Right cardiac atrium (tissue), 5 donors: Measurements from ENCODE around the gene USP53. TPM values are rescaled to one million over a fixed set of nuclear protein-coding genes. Genes with fewer than 3 reads are reported as not detected.

Experiments
- ATAC-seq, 2 donors: fragments of 200-7000 bp; cut with Tn5 transposase; one replicate each; pipeline versions ENCODE4 v1.8.0 to v1.9.1; 2020; ENCODE audit warnings: moderate library complexity in 2 of 2, mild to moderate bottlenecking in 1 of 2
- DNase-seq, 3 donors: peaks; one replicate each; pipeline ENCODE4 v3.0.0-alpha.2; 2020
- H3K27ac ChIP-seq: one replicate; pipeline ENCODE4 v1.5.1; 2013; ENCODE audit warnings: mild to moderate bottlenecking, low read length, control low read depth, moderate library complexity
- H3K27me3 ChIP-seq: one replicate; pipeline ENCODE4 v1.6.1; 2013; ENCODE audit not compliant: control insufficient read depth, insufficient read depth
- H3K4me1 ChIP-seq: one replicate; pipeline ENCODE4 v1.6.1; 2013; ENCODE audit warnings: low read length; ENCODE audit not compliant: control insufficient read depth, insufficient read depth
- H3K4me3 ChIP-seq: one replicate; pipeline ENCODE4 v1.5.1; 2013; ENCODE audit warnings: low read length, control low read depth
- H3K9me3 ChIP-seq: one replicate; pipeline ENCODE4 v1.6.1; 2013; ENCODE audit warnings: low read length; ENCODE audit not compliant: control insufficient read depth
- WGBS: extraction: QIAGEN DNeasy Blood & Tissue Kit; methylation state at CpG from one replicate; pipeline ENCODE4 v1.1.7; 2013; 5-methylcytosine and 5-hydroxymethylcytosine counted together
- intact Hi-C, 4 donors: fragments of 100-400 bp; cut with DNase I; formaldehyde crosslinking; loops; one replicate each; pipeline versions ENCODE4 v1.11.0 to v1.14.0; 2022 to 2023
- polyA plus RNA-seq: library from polyadenylated mRNA; stranded (reverse); fragments of 200-250 nt; gene quantifications from one replicate; pipeline ENCODE4 v1.2.3, GENCODE V29; 2013
- total RNA-seq, 4 donors: library from RNA; stranded (reverse); fragmentation: NEBNext Ultra II Directional; extraction: Animal tissue kit (Norgen Biotek cat#: 25700); gene quantifications; one replicate each; pipeline ENCODE4 v1.2.1, GENCODE V29; 2021
- donor health status: healthy with polysubstance abuse.
- donor health status: DM: no; HTN: yes; CAD: no.
- donor health status: DM: no; HTN: no; CAD: no.
- donor health status: DM: no; HTN: yes; CAD: no; lungs with severe emphysema.
- donor health status: DM: yes; HTN: yes; CAD: no.

Gene USP53
- total and polyA plus RNA-seq, 5 donors: 26.5 to 62.4 (median 50.2) TPM

DNA sequence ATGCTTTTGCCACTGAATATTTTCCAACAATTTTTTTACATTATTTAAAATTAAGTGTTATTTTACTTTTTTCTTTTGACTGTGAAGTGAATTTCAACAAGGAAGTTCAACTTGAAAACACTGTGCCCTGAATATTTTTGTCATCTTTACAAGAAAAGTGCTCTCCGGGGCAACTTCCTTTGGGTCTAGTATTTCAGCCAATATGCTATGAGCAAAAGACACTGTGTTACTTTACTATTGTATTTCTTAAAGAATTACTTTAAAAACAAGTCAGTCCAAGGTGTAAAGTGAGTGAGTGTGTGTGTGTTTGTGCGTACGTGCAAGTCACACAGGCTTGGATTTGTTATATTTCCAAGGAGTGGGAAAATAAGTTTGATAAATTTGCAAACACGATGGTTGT lies 7.6 kb upstream of the USP53 start:
- intact Hi-C loops: no loop called here
- Histone ChIP-seq H3K9me3 (no peaks in the 10 kb centered on the region), H3K27ac (peak overlapping the region; percentile 30), H3K27me3 (no peaks in the 10 kb centered on the region), H3K4me1 (peaks cover 2% of the 10 kb centered on the region), H3K4me3 (no peak overlapping the region)
- WGBS: 40% methylated on average over 4 of the region's 4 CpGs
- no peak for DNase-seq
- ATAC-seq: no peak

DNA sequence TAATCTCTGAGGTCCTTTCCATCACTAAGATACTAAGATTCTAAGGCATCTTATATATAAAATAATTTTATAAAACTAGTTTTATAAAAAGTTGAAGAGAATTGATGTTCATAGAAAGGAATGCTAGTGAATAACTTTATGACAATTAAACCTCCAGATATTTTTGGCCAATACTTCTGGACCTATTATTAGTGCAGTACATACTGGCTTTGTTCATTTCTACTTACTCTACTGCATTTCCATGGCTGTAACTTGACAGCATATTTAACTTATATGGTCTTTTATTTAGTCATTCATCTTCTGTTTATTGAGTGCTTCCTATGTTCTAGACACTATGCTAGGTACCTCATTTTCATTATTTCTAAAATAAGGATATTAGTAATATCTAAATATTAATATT lies 6.8 kb upstream of the USP53 start:
- intact Hi-C loops: no loop called here
- no peaks in the 10 kb centered on the region for H3K27me3 ChIP-seq
- H3K9me3 ChIP-seq: no peaks in the 10 kb centered on the region
- ATAC-seq (no peak), DNase-seq (no peak)
- peaks cover 2% of the 10 kb centered on the region for H3K4me1 ChIP-seq
- no peak overlapping the region for H3K27ac ChIP-seq
- H3K4me3 ChIP-seq: no peak overlapping the region

DNA sequence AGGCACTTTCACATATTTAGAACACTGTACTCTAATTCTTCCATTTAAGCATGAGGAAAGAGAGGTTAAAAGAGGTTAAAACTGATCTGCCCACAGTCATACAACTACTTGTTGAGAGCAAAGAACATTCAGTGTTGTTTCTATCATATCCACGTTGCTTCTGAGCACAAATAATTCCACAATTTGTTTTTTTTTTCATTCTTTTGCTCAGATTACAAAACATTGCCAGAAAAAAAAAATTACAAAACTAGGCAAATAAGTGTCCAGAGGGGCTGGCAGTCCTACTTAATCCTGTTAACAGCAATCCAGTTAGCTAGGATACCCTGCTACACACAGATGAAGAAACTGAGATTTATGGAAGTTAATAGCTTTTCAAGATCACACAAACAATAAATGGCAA lies 6.3 kb upstream of the USP53 start:
- intact Hi-C loops: no loop called here
- ATAC-seq (peak in 1 of 2 donors; percentile 86), DNase-seq (no peak)
- Histone ChIP-seq H3K9me3 (no peaks in the 10 kb centered on the region), H3K27me3 (no peaks in the 10 kb centered on the region), H3K27ac (no peak overlapping the region), H3K4me3 (no peak overlapping the region), H3K4me1 (peaks cover 2% of the 10 kb centered on the region)
- 26% methylated on average over 1 of the region's 1 CpG for WGBS

DNA sequence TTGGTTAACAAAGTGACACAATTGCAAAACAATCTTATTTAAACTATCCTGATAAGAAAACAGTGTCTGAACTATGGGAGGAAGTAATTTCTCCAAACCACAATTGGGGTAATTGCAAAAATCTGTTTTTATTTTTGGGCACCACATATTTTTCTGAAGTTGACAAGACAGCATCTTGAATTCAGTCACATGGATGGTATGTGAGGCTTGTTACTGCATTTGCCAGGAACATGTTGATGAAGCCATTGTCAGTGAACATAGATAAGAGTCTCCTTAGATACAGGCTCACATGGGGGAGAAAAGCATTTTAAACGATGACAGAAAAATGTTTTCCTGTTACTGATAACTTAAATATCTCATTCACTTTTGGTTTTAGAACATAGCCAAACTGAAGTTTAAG lies 5.5 kb upstream of the USP53 start:
- Histone ChIP-seq H3K27ac (no peak overlapping the region), H3K4me3 (no peak overlapping the region), H3K4me1 (peaks cover 2% of the 10 kb centered on the region), H3K9me3 (no peaks in the 10 kb centered on the region), H3K27me3 (no peaks in the 10 kb centered on the region)
- no peak for DNase-seq
- intact Hi-C loops: no loop called here
- peak; percentile 38 to 40 for ATAC-seq
- WGBS: 7% methylated on average over 1 of the region's 1 CpG

DNA sequence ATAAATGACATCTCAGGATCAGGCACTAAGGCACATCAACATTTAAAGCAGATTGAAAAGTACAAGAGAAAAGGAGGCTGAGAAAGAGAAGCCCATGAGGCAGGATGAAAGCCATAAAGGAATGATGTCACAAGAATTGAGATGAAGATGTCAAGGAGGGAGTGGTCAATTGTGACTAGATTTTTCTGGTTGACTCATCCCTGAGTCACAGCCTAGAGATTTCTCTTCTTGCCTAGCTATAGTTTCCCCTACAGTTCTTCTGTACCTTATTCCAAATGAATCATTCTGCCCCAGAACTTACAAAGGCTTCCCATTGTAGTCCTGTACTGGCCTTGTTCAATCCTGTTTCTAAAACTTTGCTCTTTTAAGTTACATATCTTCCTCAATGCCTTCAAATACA lies 3.4 kb upstream of the USP53 start:
- ATAC-seq (no peak), DNase-seq (no peak)
- no peak overlapping the region for H3K4me3 ChIP-seq
- no peaks in the 10 kb centered on the region for H3K27me3 ChIP-seq
- intact Hi-C loops: no loop called here
- H3K27ac ChIP-seq: no peak overlapping the region
- H3K9me3 ChIP-seq: no peaks in the 10 kb centered on the region
- H3K4me1 ChIP-seq: peaks cover under 1% of the 10 kb centered on the region

DNA sequence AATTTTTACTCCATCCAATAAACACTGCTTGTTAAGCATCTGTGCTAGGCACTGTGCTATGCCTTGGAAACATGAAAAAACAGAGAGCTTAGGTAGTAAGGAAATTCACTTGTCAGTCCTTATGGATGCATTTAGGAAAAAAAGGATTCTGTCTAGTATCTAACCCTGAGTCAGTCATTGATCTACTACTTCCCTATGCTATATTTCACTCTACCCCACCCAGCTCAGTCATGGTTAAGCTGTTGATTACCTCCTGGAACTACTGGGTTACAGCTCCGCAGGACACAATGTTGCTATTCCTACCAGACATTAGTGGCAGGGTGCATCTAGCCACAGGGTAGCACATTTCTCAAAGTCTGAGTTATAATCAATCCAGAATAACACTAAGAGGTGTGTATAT lies 2.9 kb upstream of the USP53 start:
- no peaks in the 10 kb centered on the region for H3K9me3 ChIP-seq
- no peaks in the 10 kb centered on the region for H3K4me1 ChIP-seq
- no peak overlapping the region for H3K4me3 ChIP-seq
- H3K27me3 ChIP-seq: no peaks in the 10 kb centered on the region
- DNase-seq: no peak
- H3K27ac ChIP-seq: peak overlapping the region; percentile 59
- WGBS: 90% methylated on average over 1 of the region's 1 CpG
- intact Hi-C loops: no loop called here
- no peak for ATAC-seq

DNA sequence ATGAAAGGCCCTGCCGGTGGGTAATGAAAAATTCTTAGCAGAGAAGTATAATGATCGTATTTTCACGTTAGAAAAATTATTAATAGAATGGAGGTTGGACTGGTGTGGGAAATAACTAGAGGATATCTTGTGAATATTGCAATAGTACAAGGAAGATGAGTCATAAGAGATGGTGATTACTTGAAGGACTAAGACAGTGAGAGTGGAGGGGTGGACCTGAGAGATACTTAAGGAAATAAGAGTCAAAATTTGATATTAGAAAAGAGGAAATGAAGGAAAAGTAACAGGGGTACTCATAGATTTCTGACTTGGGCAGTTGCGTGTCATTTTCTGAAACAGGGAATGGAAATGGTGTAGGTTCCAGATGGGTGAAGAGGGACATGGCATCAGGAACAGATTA lies 1.7 kb upstream of the USP53 start:
- H3K4me1 ChIP-seq: no peaks in the 10 kb centered on the region
- ATAC-seq: no peak
- intact Hi-C loops: no loop called here

DNA sequence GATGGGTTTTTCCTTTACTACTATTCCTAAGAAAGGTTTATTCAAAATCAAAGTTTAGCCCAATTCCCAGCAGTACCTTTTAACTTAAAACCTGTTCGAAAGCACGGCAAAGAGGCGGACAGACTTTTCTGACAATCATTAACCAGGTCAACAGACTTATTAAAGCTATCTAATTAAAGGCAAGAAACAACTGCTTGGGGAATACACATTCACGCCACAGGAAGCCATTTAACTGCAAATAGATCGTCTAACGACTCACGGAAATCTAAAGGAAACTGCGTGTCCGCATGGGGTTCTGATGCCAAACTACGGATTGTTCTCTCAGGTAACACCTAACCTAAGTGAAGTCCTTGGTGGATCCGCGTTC lies 663 bp upstream of the USP53 start:
- DNase-seq: no peak
- no peak for ATAC-seq
- Histone ChIP-seq H3K27me3 (no peaks in the 10 kb centered on the region), H3K4me3 (peak overlapping the region; percentile 75), H3K9me3 (no peaks in the 10 kb centered on the region), H3K4me1 (peaks cover 2% of the 10 kb centered on the region), H3K27ac (peak overlapping the region; percentile 88)
- 1% methylated on average over 12 of the region's 12 CpGs for WGBS
- intact Hi-C loops: no loop called here

More for the DNA sequence above, 1.7 kb upstream of the USP53 start:
- no peak overlapping the region for H3K27ac ChIP-seq
- no peak for DNase-seq
- H3K4me3 ChIP-seq: no peak overlapping the region
- WGBS: 81% methylated on average over 4 of the region's 4 CpGs
- no peaks in the 10 kb centered on the region for H3K9me3 ChIP-seq
- no peaks in the 10 kb centered on the region for H3K27me3 ChIP-seq

DNA sequence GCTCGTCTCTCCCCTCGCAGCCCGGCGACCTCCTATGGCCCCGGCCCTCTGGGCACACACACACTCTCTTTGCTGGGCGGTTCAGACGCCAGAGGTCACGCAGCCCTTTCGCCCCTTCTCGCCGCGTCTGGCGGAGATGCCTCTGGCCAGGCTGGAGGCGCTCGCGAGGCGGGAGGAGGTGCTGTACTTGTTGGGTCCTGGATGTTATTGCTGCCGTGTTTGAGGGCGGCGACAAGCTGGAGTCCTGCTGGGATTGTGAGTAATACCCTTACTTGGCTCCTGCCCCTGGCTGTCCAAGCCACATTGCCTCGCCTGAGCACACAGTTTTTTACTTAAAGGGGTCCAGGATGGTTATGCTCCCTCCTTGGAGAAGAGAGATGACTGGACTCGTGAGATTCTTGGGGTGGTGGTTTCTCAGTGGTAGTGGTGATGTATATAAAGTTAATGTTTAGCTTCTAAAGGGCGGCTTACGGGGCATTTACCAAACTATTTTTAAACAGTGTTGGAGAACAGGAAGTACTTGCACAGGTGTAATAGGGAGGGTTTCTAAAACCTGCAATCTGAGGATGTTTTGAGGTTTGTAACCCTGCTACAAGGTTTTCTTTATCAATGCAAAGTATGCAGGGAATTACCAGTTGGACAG lies 572 bp downstream of the USP53 start:
- WGBS: under 1% methylated on average over 24 of the region's 24 CpGs
- DNase-seq (peak; percentile 92 to 96 (median 95)), ATAC-seq (peak; percentile 94 to 95)
- intact Hi-C loops: no loop called here
- H3K27me3 ChIP-seq: no peaks in the 10 kb centered on the region
- peaks cover 2% of the 10 kb centered on the region for H3K4me1 ChIP-seq
- peak overlapping the region; percentile 75 for H3K4me3 ChIP-seq
- H3K27ac ChIP-seq: peak overlapping the region; percentile 88
- H3K9me3 ChIP-seq: no peaks in the 10 kb centered on the region

DNA sequence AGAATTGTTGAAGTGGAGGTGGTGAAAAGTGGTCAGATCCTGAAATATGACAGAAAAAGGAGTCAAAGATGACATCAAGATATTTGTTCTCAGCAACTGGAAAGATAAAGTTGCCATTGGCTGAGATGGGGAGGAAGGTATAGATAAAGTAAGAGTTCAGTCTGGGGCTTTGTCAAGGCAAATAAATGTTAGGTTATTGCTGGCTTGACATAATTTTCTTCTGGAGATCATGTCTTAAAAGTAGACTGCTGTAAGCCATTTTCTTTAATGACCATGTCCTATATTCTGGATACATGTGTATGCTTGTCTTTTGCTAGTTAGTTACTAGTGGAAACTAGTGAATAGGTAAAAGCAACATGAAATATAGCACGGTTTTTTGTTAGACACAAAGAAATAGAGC lies 5.6 kb downstream of the USP53 start:
- Histone ChIP-seq H3K9me3 (no peaks in the 10 kb centered on the region), H3K27ac (no peak overlapping the region), H3K4me1 (peaks cover 4% of the 10 kb centered on the region), H3K4me3 (no peak overlapping the region), H3K27me3 (no peaks in the 10 kb centered on the region)
- 95% methylated on average over 1 of the region's 1 CpG for WGBS
- no peak for DNase-seq
- intact Hi-C loops: no loop called here
- no peak for ATAC-seq

DNA sequence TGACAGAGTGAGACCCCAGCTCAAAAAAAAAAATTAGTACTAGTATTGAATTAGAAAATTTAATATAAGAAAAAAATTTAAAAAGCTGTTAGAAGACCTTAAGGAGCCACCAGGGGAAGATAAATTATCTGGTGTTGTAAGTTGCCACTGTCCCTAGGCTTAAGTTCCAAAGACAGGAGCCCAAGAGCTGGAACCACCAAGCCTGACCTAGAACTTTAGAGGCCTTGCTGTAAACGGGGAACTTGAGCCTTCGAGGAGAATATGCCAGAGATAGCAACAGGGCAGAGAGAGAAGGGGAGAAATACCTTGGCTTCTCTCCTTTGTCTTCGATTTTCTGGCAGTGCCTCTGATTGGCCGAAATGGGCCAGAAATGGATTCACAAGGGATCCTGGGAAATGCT lies 8.9 kb downstream of the USP53 start:
- intact Hi-C loops: no loop called here
- Histone ChIP-seq H3K9me3 (no peaks in the 10 kb centered on the region), H3K27ac (no peak overlapping the region), H3K4me3 (no peak overlapping the region), H3K4me1 (peaks cover 2% of the 10 kb centered on the region), H3K27me3 (no peaks in the 10 kb centered on the region)
- 93% methylated on average over 4 of the region's 4 CpGs for WGBS
- ATAC-seq (no peak), DNase-seq (no peak)

DNA sequence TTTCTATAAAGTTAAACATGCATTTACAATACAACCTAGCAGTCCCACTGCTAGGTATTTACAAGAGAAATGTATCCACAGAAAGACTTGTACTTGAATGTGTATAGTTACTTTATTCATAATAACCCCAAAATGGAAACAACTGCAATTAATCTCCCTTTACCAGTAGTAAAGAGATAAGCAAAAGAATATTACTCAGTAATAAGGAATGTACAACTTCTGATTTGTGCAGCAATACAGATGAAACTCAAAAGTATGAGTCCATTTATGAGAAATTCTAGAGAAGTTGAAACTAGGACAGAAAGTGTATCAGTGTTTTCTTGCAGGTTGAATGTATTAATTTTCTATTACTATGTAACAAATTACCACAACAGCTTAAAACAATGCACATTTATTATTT lies 15.2 kb downstream of the USP53 start:
- ATAC-seq (no peak), DNase-seq (no peak)
- H3K27me3 ChIP-seq: no peaks in the 10 kb centered on the region
- H3K4me1 ChIP-seq: peaks cover 2% of the 10 kb centered on the region
- intact Hi-C loops: no loop called here
- no peak overlapping the region for H3K4me3 ChIP-seq
- no peaks in the 10 kb centered on the region for H3K9me3 ChIP-seq
- no peak overlapping the region for H3K27ac ChIP-seq
